Measurements from ENCODE around the gene AK1.
"Not testable (repeated sequence)": the region's sequence is repeated elsewhere in the genome, so short reads cannot be mapped to it uniquely, and the experiment has no call there.

Gene AK1

DNA sequence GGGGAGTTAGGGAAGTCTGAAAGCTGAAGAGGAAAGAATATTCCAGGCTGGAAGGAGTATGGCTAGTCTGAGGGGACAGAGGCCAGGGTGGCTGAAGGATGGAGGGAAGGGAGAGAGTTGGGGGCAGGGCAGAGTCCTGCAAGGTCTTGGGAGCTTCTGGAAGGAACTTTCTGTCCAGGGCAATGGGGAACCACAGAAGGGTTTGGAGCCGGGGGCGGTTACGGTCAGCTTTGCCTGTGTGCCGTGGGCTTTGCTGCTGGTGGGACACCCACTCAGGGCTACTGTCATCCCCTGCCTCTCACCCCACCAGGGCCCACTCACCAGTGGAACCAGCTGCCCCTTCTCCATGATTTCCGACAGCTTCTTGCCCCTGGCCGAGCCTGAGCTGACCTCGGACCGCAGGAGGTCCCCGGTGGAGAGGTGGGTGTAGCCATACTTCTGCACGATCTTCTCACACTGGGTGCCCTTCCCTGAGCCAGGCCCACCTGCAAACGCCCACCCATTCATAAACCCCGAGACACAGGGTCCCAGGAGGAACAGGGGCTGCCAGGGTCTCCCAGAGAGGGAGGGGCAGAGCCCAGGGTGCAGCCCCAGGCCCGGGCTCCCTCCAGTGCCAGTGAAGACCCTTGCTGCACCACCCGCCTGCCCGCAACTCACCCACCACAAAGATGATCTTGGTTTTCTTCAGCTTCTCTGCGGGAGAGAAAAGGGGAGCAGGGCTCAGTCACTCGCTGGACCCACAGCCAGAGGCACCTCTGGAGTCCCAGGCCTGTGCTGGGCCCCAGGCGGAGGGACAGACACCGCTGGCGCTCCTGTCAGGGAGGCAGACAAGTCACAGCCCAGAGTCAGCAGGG lies 4.9 kb downstream of the AK1 start:
- DNase-seq (ENCODE audit: low read depth): no peak
- TF ChIP-seq, protein P1, sequence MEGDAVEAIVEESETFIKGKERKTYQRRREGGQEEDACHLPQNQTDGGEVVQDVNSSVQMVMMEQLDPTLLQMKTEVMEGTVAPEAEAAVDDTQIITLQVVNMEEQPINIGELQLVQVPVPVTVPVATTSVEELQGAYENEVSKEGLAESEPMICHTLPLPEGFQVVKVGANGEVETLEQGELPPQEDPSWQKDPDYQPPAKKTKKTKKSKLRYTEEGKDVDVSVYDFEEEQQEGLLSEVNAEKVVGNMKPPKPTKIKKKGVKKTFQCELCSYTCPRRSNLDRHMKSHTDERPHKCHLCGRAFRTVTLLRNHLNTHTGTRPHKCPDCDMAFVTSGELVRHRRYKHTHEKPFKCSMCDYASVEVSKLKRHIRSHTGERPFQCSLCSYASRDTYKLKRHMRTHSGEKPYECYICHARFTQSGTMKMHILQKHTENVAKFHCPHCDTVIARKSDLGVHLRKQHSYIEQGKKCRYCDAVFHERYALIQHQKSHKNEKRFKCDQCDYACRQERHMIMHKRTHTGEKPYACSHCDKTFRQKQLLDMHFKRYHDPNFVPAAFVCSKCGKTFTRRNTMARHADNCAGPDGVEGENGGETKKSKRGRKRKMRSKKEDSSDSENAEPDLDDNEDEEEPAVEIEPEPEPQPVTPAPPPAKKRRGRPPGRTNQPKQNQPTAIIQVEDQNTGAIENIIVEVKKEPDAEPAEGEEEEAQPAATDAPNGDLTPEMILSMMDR (conservative IDR thresholded peaks at IDR 0.05; ENCODE audit: low read depth, low read length): no peak
- H3K4me3 ChIP-seq (ENCODE audit: low read depth, low read length): no peak overlapping the region

DNA sequence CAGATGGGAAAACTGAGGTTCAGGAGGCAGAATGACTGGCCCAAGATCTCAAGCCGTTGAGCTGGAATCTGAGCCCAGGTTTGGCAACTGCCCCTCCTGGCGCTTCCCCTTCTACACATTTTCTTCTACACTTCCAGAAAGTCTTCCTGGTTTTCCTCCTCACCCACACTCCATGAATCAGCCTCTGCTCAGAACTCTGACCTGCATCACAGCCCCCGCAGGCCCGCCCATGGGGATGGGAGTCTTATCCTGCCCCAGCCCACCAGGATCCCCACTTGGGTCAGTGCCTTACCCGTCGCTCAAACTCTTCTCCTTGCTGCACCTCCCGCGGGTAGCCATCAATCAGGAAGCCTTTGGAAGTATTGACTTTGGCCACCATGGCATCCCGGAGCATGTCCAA lies 5.9 kb downstream of the AK1 start:
- no peak for DNase-seq (ENCODE audit: low read depth)
- TF ChIP-seq, protein P1 (conservative IDR thresholded peaks at IDR 0.05; ENCODE audit: low read depth, low read length): no peak
- no peak overlapping the region for H3K4me3 ChIP-seq (ENCODE audit: low read depth, low read length)

GRCh38 chr9:127870887-127871286 lies 6.6 kb downstream of the AK1 start:
- no peak for DNase-seq (ENCODE audit: low read depth)
- no peak overlapping the region for H3K4me3 ChIP-seq (ENCODE audit: low read depth, low read length)
- TF ChIP-seq, protein P1 (conservative IDR thresholded peaks at IDR 0.05; ENCODE audit: low read depth, low read length): no peak

GRCh38 chr9:127870153-127870491 lies 7.4 kb downstream of the AK1 start:
- not testable (repeated sequence) for DNase-seq (ENCODE audit: low read depth); H3K4me3 ChIP-seq (ENCODE audit: low read depth, low read length)

- TF ChIP-seq, protein P1 (conservative IDR thresholded peaks at IDR 0.05; ENCODE audit: low read depth, low read length): peak; percentile 91
- H3K4me3 ChIP-seq (ENCODE audit: low read depth, low read length): no peak overlapping the region
- peak; percentile 86 for DNase-seq (ENCODE audit: low read depth)
Measured at GRCh38 chr9:127869310-127870152, 7.9 kb downstream of the AK1 start.

DNA sequence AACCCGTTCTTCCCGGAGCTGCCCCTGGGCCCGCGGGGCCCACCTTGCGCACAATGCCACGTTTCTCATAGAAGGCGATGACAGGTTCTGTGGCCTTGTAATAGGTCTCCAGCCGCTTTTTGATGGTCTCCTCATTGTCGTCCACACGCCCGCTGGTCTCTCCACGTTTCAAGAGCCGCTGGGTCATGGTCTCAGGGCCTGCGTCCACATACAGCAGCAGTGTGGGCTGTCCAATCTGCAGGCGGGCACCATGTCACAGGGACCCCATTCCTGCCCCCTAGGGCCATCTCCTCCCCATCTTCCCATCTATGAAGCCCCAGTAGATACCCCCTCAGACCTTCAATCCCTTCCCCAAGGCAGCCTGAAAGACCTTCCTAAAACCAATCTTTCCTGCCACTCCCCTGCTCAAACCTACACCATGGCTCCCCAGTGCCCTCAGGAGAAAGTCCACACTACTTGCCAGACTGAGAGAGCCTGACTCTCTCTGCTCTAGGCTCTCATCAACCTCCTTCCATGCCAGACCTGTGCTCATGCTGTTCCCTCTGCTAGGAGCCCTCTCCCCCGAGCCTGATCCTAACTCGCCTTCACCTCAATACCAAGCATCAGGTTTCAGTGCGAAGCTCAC lies 9.1 kb downstream of the AK1 start:
- no peak overlapping the region for H3K4me3 ChIP-seq (ENCODE audit: low read depth, low read length)
- no peak for DNase-seq (ENCODE audit: low read depth)
- TF ChIP-seq, protein P1 (conservative IDR thresholded peaks at IDR 0.05; ENCODE audit: low read depth, low read length): no peak
